Mucosa of descending colon (tissue), 3 donors: ENCODE data around the gene CDSN. TPM values are rescaled to one million over a fixed set of nuclear protein-coding genes. Genes with fewer than 3 reads are reported as not detected.
A peak's percentile ranks its signal among the peaks of the same experiment; 100 is the strongest.
"Not testable (repeated sequence)": the region's sequence is repeated elsewhere in the genome, so short reads cannot be mapped to it uniquely, and the experiment has no call there.

ENCODE experiments used
- ATAC-seq: fragments of 200-7000 bp; cut with Tn5 transposase; one replicate; pipeline ENCODE4 v1.9.1; 2020; ENCODE audit warnings: mild to moderate bottlenecking, moderate library complexity
- DNase-seq, 3 donors: peaks; one replicate each; pipeline ENCODE4 v3.0.0-alpha.2; 2020
- H3K36me3 ChIP-seq: fragments of 200-600 bp; one replicate; pipeline ENCODE4 v1.8.0; 2021; ENCODE audit warnings: low read depth, mild to moderate bottlenecking
- H3K4me1 ChIP-seq: fragments of 200-600 bp; one replicate; pipeline ENCODE4 v1.8.0; 2021; ENCODE audit warnings: low read depth, mild to moderate bottlenecking
- H3K4me3 ChIP-seq: fragments of 200-600 bp; one replicate; pipeline ENCODE4 v1.8.0; 2021; ENCODE audit warnings: mild to moderate bottlenecking
- H3K9me3 ChIP-seq: fragments of 200-600 bp; one replicate; pipeline ENCODE4 v1.8.0; 2021; ENCODE audit warnings: mild to moderate bottlenecking
- intact Hi-C, 2 donors: fragments of 100-400 bp; cut with DNase I in 1 of 2; cut with micrococcal nuclease in 1 of 2; formaldehyde crosslinking; loops; one replicate each; pipeline versions ENCODE4 v1.11.0 to v1.11.1; 2022; cut with DNase I, micrococcal nuclease
- long read RNA-seq, 2 donors: library from polyadenylated mRNA; unstranded; transcript quantifications; one replicate each; pipeline ENCODE4 v2.0.0, GENCODE V29; 2019 to 2021
- total RNA-seq, 3 donors: library from RNA; stranded (reverse); fragmentation: NEBNext Ultra II Directional in 2 of 3; extraction: Animal tissue kit (Norgen Biotek cat#: 25700) in 2 of 3; gene quantifications; one replicate each; pipeline versions ENCODE4 v1.2.1 to v1.2.4, GENCODE V29; 2021 to 2023
- TF ChIP-seq, protein P1 (sequence below): fragments of 200-600 bp; IDR thresholded peaks from one replicate; pipeline ENCODE4 v1.8.0; 2022; ENCODE audit warnings: antibody characterized with exemption, mild to moderate bottlenecking
- donor health status: DM: no; HTN: no; CAD: no; lungs with moderate emphysema.
- donor health status: DM: no; HTN: no; CAD: no.
- donor health status: DM: no; HTN: yes; CAD: no.

CDSN gene, protein sequence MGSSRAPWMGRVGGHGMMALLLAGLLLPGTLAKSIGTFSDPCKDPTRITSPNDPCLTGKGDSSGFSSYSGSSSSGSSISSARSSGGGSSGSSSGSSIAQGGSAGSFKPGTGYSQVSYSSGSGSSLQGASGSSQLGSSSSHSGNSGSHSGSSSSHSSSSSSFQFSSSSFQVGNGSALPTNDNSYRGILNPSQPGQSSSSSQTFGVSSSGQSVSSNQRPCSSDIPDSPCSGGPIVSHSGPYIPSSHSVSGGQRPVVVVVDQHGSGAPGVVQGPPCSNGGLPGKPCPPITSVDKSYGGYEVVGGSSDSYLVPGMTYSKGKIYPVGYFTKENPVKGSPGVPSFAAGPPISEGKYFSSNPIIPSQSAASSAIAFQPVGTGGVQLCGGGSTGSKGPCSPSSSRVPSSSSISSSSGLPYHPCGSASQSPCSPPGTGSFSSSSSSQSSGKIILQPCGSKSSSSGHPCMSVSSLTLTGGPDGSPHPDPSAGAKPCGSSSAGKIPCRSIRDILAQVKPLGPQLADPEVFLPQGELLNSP
- not detected for total RNA-seq
- long read RNA-seq, donor 1, partial matches to known transcripts: 0 of 1 reads
- long read RNA-seq, donor 1, other reads (novel, unspliced or antisense): 1 of 1 reads
- long read RNA-seq, donor 2: 0 reads

DNA sequence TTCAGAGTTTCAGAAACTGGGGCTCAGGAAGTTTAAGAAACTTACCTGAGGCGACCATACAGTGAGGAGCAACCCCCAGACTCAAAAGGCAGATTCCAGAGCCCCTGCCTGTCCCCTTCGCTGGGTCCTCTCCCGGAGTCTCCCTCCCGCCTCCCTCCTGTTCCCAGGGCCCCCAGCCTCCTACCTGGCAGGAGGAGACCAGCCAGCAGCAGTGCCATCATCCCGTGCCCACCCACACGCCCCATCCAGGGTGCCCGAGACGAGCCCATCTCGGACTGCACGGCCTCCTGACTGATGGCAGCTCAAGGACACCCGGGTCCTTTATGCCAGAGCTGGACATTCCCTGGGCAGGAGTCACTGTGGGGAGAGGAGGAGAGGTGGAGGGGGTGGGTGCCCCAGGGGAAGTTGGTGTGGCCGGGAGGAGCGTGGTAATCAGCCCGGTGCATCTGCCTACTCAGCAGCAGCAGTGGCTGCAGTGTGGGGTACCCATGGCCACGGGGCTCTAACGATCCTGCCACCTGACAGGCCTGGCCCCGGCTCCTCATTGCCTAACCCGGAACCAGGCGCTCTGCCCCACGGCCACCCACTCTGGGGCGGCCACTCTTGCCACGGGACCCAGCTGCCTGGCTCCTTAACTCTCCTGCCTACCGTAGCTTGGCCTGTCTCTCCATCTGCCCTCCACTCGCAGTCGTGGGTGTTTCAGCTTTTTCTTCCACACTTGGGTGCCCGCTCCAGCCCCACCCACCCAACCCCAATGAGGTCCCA is at the start of gene CDSN:
Gene CDSN, minus strand, starts transcription at position 296 of the 765 bp plus-strand sequence. Its CDS starts 27 bp downstream, at position 269.
- intact Hi-C loops: no loop called here
- no peaks in the 10 kb centered on the region for H3K36me3 ChIP-seq
- DNase-seq (no peak), ATAC-seq (no peak)
- peaks cover 10% of the 10 kb centered on the region for H3K4me1 ChIP-seq
- H3K4me3 ChIP-seq: no peak within 1 kb of the TSS
- H3K9me3 ChIP-seq: no peaks in the 10 kb centered on the region
- TF ChIP-seq, protein P1, sequence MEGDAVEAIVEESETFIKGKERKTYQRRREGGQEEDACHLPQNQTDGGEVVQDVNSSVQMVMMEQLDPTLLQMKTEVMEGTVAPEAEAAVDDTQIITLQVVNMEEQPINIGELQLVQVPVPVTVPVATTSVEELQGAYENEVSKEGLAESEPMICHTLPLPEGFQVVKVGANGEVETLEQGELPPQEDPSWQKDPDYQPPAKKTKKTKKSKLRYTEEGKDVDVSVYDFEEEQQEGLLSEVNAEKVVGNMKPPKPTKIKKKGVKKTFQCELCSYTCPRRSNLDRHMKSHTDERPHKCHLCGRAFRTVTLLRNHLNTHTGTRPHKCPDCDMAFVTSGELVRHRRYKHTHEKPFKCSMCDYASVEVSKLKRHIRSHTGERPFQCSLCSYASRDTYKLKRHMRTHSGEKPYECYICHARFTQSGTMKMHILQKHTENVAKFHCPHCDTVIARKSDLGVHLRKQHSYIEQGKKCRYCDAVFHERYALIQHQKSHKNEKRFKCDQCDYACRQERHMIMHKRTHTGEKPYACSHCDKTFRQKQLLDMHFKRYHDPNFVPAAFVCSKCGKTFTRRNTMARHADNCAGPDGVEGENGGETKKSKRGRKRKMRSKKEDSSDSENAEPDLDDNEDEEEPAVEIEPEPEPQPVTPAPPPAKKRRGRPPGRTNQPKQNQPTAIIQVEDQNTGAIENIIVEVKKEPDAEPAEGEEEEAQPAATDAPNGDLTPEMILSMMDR: no peak

DNA sequence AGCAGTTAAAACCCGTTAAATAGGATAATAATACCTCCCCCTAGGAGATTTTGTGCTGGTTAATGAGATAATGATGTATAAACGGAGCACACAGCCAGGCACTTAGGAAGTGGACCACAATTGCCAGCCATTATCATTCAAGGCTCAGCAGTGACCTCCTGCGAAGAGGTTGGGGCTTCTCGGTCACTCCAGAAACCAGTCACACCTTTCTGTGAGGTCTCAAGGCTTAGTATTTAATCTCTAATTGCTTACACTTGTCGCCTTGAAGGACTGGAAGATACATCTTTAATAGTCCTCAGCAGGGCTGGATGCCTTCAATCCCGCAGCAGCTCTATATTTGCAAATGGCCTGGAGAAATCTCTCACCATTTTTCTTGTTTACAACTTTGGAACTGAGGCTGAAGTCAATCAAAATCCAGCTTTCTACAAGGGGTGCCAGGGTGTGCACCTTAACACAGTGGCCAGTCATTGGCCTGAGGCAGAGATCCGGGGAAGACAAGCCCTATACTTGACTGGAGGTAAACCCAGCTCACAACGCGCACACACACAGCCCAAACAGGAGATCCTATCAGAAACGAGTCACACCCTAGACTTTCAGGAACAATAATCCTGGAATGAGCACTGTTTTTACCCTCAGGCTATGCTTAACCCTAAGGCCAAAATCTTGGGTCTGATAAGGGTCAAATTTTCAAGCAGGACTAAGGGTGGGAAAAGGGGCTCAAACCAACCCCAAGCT is 49.0 kb upstream of the CDSN start:
- no peak for ATAC-seq

DNA sequence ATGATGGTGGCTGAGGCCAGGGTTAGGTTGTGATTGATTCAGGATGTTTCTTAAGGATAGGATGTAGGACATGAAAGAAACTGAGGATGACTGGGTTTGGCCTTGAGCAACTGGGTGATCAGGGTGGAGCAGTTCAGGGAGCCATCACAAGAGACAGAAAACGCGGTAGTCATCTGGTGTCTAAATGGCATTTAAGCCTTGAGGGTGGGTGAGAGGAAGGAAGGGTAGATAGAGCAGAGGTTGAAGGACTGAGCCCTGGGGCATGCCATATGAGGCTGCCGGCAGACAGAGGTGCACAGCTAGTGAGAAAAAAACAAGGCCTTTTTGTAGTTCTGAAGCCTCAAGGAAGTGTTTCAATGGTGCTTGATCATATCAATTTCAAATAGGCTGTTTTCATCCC is 48.4 kb upstream of the CDSN start:
- no peak for DNase-seq
- Histone ChIP-seq H3K9me3 (no peaks in the 10 kb centered on the region), H3K36me3 (no peaks in the 10 kb centered on the region), H3K4me1 (no peaks in the 10 kb centered on the region), H3K4me3 (no peak overlapping the region)
- intact Hi-C loops: no loop called here
- no peak for ATAC-seq
- TF ChIP-seq, protein P1: no peak

More for the DNA sequence above, 49.0 kb upstream of the CDSN start:
- DNase-seq: no peak
- Histone ChIP-seq H3K9me3 (no peaks in the 10 kb centered on the region), H3K4me3 (no peak overlapping the region), H3K36me3 (no peaks in the 10 kb centered on the region), H3K4me1 (no peaks in the 10 kb centered on the region)
- TF ChIP-seq, protein P1: no peak
- intact Hi-C loops: no loop called here

DNA sequence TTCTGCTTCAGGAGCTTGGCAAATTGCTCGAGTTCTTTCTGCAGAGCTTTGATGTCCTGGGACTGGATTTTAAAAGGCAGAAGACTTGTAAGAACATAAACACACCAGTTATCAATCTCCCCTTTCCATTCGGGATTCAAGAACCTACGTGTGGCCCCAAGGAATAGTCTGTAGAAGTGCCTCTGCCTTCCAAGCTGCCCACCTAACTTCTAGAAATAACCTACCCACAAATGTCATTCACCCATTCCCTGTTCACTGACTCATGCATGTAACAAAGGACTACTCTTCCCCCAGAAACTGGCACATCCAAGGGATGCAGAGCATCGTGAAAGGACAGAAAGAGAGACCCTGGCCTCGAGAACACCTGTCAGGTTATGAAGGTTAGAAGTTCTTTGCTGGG is 45.7 kb upstream of the CDSN start:
- TF ChIP-seq, protein P1: no peak
- intact Hi-C loops: no loop called here
- ATAC-seq: no peak

DNA sequence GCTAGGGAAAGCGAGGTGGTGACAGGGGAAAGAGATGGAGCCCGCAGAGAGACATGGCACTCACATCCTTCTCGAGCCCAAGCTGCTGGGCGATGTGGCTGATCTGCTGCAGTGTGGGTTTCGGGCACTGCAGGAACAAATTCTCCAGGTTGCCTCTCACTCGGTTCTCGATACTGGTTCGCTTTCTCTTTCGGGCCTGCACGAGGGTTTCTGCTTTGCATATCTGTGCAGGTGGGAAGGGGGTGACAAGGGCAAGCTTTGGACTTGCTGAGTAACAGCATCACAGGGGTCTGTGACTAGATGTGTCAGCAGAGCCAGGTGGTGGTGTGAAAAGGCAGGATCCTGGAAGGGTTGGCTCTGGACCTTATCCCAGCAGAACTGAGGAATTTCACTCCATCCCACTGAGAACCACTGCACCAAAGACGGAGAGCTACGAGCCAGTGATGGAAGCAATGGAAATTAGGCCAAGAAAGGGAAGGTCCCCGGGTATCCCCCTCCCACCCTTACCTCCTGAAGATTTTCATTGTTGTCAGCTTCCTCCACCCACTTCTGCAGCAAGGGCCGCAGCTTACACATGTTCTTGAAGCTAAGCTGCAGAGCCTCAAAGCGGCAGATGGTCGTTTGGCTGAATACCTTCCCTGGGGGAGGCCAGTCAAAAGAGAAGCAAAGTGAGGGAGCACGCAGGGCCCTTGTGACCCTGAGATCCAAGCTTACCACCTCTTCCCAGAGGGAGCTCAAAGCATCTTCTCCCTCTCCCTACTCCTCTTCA is 45.0 kb upstream of the CDSN start:
- H3K4me3 ChIP-seq, H3K36me3 ChIP-seq, H3K9me3 ChIP-seq, intact Hi-C loops, DNase-seq, H3K4me1 ChIP-seq: not testable (repeated sequence)
- ATAC-seq: peak; percentile 26

More for the DNA sequence above, 45.7 kb upstream of the CDSN start:
- no peaks in the 10 kb centered on the region for H3K4me1 ChIP-seq
- H3K36me3 ChIP-seq: no peaks in the 10 kb centered on the region
- no peak for DNase-seq
- H3K4me3 ChIP-seq: no peak overlapping the region
- no peaks in the 10 kb centered on the region for H3K9me3 ChIP-seq

DNA sequence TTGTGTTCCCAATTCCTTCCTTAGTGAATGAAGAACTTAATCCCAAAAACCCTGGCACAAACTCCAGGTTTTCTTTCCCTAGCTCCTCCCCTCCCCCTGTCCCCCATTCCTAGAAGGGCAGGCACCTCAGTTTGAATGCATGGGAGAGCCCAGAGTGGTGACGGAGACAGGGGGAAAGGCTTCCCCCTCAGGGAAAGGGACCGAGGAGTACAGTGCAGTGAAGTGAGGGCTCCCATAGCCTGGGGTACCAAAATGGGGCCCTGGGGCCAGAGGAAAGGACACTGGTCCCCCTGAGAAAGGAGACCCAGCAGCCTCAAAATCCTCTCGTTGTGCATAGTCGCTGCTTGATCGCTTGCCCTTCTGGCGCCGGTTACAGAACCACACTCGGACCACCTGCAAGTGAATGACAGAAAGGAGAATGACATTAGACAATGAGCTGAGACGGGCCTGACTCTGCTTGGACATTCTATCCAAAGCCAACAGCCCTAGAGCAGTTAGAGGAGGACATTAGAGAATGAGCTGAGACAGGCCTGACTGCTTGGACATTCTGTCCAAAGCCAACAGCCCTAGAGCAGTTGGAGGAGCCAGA is 44.3 kb upstream of the CDSN start:
- not testable (repeated sequence) for DNase-seq

More for the DNA sequence above, 44.3 kb upstream of the CDSN start:
- H3K4me3 ChIP-seq, H3K4me1 ChIP-seq, H3K36me3 ChIP-seq, H3K9me3 ChIP-seq, intact Hi-C loops, ATAC-seq: not testable (repeated sequence)
